ENCODE results near the gene CTAGE15. TPM values are rescaled to one million over a fixed set of nuclear protein-coding genes. Genes with fewer than 3 reads are reported as not detected.

The CTAGE15 gene
- not detected in 2 replicates for total RNA-seq

GRCh38 chr7:143571501-143571900 lies at the start of gene CTAGE15:
Gene CTAGE15, plus strand, starts transcription at chr7:143571801. Its CDS starts 17 bp downstream, at chr7:143571818.

GRCh38 chr7:143620646-143621045 lies 49.0 kb downstream of the CTAGE15 start, which contains the start of gene TCAF2:
Gene TCAF2, plus strand, starts transcription at chr7:143620974.

Other genes starting within 250 kb of the CTAGE15 start
- 0.33 and 2.2 TPM in 2 replicates for gene FAM131B, start 209.1 kb upstream of the CTAGE15 start, total RNA-seq
- 284 and 314 TPM in 2 replicates for gene ZYX, start 190.5 kb upstream of the CTAGE15 start, total RNA-seq
- 0.33 and 1.6 TPM in 2 replicates for gene EPHA1, start 162.9 kb upstream of the CTAGE15 start, total RNA-seq
- not detected in 2 replicates for gene TAS2R60, start 128.3 kb upstream of the CTAGE15 start, total RNA-seq
- gene TAS2R41, start 93.9 kb upstream of the CTAGE15 start, total RNA-seq = not detected in 2 replicates
- 0.38 and 0.98 TPM in 2 replicates for gene TCAF2, start 49.2 kb downstream of the CTAGE15 start, total RNA-seq
- not detected in 2 replicates for gene CTAGE6, start 185.9 kb downstream of the CTAGE15 start, total RNA-seq